NCI-H2171 (cell line): ENCODE measurements around the gene METTL4.

Experiments
- DNase-seq: peaks from one replicate; lab custom pipeline; 2025; lab: John Stamatoyannopoulos, UW

The METTL4 gene

GRCh38 chr18:2518473-2518872, 52.8 kb downstream of the METTL4 start:
- DNase-seq, result no peak

DNA sequence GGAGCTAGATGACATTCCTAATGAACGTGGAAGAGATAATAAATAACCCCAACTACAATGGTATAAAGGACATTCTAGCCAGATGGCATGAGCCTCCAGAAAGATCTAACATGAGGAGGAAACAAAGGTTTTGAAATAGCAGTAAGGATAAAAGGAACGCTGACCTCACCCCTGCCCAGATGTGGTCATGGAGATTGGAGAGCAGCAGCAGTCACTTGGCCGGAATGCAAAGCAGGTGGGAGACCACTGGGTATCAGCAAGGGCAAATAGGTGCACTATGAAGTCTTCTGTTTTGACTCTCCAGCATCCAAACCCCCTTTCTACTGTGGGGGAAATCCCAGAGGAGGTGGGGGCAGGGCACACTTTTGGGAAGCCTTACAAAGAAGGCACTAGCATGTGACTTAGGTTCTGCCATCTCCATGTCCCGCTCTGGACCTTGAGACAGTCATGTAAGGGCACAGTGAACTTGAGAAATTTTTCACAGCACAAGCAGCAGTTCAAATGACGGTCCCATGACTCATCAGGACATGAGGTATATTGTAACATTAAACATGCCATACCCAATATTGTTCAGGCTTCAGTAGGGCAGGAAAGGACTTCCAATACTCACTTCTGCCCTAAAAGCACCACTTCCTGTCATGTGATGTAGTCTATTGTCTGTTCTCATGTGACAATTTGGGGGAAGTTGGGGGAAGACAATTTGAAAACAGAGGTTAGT, 55.2 kb downstream of the METTL4 start:
- DNase-seq, result no peak

- no peak for DNase-seq
Observed at GRCh38 chr18:2515171-2515787, 56.0 kb downstream of the METTL4 start.

- peak; percentile 90 for DNase-seq
Observed at GRCh38 chr18:2513616-2514015, 57.7 kb downstream of the METTL4 start.

DNA sequence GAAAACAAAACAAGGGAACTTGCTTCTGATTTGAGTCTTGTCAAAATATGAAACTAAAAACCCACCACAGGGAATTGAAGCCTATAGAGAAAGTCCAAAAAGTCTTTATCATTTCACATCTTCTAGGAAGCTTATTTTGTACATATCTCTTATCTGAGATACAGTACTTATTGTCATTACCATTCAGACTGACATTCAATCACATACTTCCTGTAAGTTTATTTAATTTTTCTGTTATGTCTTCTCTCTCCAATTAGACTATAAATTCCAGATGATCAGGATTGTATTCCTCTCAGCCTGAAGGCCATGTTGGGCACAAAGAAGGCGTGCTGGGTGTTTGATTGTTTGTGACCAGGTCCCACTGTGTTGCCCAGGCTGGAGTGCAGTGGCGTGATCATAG, 59.2 kb downstream of the METTL4 start:
- DNase-seq, result no peak

GRCh38 chr18:2511451-2511850, 59.9 kb downstream of the METTL4 start:
- no peak for DNase-seq

DNA sequence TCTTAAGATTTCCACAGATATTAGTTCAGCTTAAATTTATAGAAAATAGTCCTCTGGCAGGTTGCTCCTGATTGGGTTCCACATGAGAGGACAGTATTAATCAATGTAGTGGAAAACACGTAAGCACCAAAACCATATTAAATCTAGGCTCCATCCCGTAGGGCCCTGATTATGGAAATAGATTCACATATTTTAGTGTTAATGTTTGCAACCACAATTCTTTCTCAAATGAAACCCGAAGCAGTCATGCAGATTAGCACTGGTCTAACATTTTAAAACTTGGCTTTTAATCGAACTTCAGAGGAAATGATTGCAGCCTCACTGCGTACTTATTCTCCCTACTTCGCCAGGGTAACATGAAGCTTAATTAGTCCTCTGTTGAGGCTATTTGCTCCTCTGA, 60.9 kb downstream of the METTL4 start:
- no peak for DNase-seq

DNA sequence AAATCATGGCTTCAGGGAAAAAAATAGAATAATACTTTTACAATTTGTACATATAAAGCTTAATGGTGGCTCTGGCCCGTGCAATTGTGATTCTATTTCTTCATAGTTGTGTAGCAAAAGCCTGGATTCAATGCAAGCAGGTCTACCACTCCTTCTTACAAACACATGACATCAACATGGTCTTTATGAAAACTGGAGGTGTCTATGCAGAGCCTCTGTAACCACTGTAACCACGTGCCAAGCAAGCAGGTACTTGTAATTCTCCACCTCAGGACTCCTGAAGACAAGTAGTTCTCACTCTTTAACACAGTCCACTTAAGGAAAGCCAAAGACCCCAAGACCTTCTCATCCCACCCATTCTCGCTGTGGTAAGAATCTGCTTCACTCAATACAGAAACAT, 62.6 kb downstream of the METTL4 start:
- DNase-seq, result no peak

GRCh38 chr18:2508155-2508554, 63.1 kb downstream of the METTL4 start:
- no peak for DNase-seq

- DNase-seq, result no peak
Observed at GRCh38 chr18:2504642-2505041, 66.7 kb downstream of the METTL4 start.

DNA sequence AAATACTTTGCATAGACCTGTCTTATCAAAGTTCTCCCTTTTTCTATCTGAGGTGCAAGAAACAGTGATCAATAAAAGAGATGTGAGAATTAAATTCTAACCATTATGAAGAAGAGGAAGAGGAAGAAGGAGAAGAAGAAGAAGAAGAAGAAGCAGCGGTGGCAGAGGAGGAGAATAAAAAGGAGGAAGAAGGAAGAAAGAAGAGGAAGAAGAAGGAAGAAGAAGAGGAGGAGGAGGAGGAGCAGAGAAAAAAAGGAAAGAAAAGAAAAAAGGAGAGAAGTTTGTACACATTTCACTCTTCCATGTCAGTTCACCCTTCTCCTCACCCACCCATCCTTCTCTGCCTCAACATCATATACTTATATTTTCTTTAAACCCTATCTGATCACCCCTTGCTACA, 68.4 kb downstream of the METTL4 start:
- no peak for DNase-seq

GRCh38 chr18:2502394-2502793, 68.9 kb downstream of the METTL4 start:
- DNase-seq, result no peak

- no peak for DNase-seq
Observed at GRCh38 chr18:2497797-2498196, 73.5 kb downstream of the METTL4 start.

- no peak for DNase-seq
Observed at GRCh38 chr18:2495381-2495780, 75.9 kb downstream of the METTL4 start.

GRCh38 chr18:2494921-2495320, 76.4 kb downstream of the METTL4 start:
- no peak for DNase-seq
